Islet of Langerhans (tissue), 1 donor: ENCODE measurements around the gene TBC1D2.
"Not testable (repeated sequence)": the region's sequence is repeated elsewhere in the genome, so short reads cannot be mapped to it uniquely, and the experiment has no call there.

Experiments
- FAIRE-seq: peaks from one replicate; lab custom pipeline; 2011; peaks lifted over from hg19 to GRCh38; lab: Jason Lieb, UNC

The TBC1D2 gene

DNA sequence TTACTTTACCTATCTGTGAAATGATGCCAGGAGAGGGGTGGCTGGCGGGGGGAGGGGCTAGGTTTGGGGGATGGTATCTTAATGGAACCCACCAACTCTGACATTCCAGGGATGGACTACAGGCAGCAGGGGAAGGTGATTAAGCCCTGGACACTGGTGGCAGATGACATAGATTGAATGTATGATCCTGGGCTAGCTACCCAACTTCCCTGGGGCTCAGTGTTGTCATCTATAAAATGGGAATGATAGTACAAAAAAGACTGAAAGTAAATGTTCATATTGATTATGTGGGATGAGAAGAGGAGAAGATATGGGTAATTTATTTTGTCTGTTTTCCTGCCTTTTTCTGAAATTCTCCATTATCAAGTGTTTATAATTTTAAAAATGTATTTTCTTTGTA lies 69.2 kb downstream of the TBC1D2 start:
- FAIRE-seq = no peak

DNA sequence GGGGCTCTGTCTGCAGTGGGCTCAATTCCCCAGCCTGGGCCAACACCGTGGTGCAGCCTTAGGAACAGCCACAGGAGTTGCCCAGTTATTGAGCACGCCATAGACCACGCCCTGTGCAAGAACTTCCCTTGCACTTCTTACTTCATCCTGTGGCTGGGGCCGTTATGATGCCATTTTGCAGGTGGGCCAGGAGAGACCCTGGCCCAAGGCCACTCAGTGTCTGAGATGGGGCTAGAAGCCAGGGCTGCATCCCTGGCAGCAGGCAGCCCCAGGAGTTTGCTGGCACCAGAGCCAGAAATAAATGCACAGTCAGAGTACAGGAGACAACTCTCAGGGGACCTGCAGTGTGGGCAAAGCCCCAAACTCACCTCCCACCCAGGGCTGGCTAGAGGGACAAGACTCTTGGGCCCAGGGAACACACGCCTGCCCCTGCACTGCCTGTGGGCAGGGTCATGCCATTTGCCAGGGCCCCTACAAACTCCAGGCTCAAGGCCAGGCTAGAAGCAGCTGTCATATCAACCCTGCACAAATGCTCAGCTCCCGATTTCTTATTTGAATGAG lies 69.8 kb downstream of the TBC1D2 start:
- no peak for FAIRE-seq

DNA sequence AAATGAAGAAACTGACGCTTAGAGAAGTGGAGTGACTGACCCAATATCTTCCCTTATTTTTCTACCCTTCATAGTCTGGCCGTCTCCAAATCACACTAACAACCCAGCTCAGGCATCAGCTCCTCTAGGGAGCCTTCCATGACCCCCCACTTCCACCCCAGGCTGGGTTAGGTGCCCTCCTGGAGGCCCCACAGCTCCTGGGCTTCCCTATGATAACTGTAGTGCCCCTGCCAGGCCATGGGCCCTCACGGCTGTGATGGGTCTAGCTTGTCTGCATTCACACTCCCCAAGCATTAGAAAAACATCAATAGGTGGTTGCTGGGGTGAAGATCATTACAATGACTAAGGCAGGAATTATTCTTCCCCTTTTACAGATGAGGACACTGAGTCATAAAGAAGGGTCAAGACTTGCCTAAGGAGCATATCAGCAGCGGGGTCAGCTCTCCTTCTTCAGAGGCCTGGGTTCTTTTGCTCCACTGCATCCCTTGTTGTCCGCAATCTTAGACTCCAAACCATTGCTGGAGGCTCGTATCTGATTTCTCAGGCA lies 70.4 kb downstream of the TBC1D2 start:
- FAIRE-seq = no peak

DNA sequence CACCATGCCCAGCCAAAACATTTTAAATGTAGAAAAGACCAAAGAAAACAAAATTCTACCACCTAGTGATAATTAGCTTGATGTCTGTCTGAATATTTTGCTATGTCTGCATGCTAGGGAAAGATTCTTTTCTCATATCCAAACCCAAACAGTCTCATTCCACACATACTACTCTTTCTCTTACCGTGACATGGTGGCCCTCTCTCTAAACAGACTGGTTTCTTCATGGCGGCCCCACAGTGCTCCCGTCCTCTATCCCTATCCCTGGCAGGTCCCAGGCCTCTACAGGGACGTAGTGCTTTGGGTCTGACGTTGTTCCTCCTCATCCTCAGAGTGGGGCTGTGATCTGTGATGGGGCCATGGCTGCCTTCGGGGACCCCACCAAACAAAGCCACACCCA lies 71.1 kb downstream of the TBC1D2 start:
- FAIRE-seq = no peak

DNA sequence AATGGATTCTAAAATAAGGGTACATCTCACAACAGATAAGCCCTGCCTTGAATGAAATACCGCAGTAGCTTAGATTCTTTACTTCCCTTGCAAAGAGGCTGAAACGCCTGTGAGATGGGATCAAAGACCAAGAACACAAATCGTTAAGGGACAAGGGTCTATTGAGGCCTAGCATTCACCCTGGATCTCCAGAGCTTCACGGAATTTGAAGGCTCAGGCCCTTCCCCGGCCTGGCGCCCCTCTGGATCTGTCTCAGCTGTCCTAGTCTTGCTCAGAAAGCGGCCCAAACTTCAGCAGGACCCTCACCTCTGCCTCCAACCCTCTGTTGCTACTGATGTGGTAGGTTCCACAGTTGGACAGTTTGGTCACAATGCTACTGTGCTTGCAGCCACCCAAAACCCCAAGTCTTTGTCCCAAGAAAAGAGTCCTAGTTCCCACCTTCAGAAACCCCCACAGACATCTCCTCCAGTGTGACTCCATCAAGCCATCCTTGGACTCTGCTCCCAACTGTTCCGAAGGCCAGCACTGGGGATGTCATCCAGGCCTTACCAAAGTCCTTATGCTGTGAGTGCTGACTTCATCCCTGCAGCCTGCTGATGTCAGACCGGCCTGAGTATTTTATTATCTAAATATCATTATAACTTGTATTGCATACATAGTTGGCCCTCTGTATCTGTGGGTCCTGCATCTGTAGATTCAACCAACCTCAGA lies 72.4 kb downstream of the TBC1D2 start:
- no peak for FAIRE-seq

DNA sequence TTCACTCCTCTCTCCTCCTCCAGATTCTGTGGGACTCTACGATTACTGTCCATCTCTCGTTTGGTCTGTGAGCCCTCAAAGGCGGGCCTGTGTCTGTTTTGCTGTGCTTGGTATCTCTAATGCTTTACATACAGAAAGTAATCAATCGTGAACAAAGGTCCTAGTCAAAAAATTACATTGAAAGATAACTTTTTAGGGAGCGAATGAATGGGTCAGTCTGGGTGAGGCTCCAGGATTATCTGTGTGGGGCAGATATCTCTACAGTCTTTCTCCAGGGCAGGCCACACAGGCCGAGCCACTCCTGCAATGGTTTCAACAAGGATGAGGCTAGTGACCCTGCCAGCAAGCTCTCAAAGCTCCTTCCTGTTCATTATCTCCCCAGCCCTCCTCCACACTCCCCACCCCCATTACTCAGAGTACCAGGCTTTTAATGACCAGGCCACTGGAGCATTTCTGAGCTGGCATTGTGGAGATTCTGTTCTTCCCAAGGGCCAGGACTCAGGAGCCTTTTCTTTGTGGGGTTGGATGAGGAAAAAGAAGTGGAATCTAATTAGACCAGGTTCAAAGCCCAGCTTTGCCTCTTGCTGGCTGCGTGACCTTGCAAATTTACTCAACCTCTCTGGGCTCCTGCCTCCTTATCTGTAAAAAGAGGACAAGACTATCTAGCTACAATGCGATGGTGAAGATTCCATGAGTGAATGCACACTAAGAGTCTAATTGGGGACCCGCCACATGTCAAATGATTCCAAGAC lies 73.2 kb downstream of the TBC1D2 start:
- FAIRE-seq = no peak

DNA sequence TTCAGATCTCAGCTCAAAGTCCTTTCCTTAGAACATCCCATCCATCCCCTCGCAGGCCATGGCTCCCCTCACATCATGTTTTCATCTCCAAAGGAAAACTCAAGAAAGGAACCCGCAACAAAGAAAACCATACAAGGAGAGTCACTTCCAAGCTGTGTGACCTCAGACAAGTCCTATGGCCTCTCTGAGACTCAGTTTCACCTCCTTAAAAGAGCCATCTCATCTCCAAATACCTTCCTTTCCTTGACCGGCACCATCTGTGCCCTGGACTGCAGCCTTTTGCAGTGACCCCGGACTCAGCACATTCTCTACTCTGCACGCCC lies 73.7 kb downstream of the TBC1D2 start:
- no peak for FAIRE-seq

DNA sequence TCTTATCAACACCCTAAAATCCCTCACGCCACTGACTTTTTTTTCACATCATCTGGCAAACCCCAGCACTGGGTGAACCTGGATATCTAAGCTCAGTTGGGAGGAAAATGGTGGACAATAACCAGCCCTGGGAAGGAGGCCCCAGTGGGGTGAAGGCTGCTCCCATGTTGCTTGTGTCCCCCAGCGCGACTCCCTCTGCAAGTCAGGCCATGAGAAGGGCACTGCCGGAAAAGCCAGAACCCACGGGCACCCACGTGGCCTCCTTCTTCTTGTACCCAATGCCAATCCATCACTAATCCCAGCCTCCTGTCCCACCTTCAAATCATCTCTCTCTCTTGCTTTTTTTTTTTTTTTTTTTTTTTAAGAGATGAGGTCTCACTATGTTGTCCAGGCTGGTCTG lies 74.5 kb downstream of the TBC1D2 start:
- FAIRE-seq = no peak

DNA sequence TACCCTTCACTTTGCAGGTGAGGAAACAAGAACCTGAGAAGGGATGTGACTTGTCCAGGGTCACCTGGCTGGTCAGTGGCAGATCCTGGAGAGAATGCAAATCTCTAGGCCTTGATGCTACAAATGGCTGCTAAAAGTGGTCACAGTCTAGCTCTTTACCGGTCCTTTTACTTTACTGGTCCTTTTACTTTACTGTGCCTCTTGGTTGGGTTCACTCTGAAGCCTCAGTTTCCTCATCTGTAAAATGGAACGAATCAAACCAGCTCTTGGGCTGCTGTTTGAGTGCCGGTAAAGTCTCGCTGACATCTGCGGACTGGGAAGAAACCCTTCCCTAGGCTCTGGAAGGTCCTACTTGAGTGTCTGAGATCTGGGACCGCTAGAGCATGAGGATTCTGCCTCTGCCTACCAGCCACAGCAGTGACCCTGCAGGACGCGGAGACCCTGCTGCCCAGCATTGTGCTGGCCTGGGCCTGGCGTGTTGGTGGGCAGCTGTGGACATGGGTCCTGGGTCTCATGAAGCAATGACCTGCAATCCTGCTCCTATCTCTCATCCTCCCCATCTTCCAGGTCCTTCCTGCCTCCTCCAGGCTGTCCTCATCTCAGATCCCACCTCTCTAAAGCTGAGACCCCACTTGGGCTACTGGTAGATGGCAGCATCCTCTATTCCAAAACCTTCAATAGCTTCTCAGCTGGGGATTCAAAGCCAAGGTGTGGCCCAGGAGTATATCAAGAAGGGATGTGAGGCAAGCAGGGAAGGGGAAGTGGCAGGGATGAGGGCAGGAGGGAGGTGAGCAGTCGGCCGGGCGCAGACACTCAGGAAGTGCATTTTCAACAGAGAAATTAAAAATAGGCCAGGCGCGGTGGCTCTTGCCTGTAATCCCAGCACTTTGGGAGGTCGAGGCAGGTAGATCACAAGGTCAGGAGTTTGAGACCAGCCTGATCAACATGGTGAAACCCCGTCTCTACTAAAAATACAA lies 76.3 kb downstream of the TBC1D2 start:
- FAIRE-seq = no peak

DNA sequence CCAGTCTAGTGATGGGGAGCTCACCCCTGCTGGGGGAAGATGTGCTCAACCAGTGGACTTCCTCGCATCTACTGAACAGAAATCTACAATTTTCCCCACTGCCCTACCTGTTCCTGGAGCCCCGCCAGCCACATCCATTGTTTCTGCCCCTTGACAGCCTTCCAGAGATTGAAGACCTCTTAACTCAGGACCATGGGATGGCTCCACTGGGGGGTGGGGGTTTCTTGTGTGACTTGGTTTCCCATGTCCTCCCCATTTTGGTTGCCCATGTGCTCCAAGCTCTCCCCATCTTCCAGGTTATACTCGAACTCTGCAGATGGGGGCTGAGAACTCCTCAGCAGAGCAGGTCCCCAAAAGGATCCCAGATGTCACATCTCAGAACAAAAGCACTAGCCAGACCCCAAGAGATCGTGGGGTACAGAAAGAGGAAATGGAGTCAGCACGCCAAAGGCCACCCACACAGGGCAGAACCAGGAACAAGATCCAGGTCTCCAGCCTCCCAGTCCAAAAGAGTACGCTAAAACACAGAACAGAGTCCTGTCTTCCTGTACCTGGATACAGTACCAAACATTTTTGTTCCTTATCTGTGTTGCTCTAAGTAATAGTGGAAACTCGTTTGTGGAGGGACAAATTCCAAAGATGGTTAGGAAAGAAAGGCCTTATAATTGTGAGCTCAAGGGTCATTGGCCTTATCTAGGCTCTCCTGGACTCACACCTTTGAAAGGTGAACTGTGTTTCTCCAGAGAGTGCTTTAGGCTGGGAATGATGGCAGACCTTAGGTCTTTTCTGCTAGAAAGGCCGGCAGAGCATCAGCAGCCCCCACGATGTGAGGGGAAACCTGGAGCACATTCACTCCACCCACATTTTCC lies 78.8 kb downstream of the TBC1D2 start:
- no peak for FAIRE-seq

DNA sequence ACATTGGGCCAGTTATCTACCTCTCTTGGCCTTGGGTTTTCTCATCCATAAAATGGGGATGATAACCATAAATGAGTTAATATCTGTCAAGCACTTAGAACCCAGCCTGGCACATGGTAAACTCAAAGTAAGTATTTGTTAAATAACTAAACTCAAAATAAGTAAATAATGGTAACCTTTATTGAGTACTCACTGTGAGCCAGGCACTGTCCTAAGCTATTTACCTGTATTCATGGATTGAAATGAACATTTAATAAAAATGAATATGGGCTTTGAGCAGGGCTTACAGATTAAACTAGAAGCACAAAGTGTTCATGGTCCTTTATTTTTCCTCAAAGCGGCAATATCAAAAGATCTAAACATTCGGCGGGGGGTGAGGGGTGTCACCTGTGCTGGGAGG lies 79.7 kb downstream of the TBC1D2 start:
- no peak for FAIRE-seq

DNA sequence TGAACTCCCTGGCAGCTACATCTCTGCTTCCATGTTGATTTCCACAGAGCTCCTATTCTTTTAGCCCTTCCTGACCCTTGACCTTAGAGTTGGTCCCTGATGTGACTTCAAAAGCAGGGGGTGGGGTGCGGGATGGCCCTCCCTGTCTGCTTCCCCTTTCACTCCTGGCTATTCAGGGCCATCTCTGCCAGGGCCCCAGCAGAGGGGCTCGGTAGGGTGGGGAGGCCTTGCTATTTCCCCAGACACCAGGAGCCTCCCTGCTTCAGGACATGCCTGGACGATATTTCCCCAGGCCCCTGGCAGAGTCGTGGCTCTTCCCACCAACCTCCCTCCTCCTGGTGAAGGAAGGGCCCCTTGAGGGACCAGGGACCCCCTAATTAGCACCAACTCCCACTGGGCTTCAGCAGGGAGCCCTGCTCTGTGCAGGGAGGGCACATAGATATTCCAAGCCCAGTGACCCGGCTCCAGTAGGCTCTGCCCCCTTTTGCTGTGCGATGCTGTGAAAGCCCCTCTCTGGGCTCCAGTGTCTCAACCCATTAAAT lies 80.3 kb downstream of the TBC1D2 start:
- FAIRE-seq = no peak

DNA sequence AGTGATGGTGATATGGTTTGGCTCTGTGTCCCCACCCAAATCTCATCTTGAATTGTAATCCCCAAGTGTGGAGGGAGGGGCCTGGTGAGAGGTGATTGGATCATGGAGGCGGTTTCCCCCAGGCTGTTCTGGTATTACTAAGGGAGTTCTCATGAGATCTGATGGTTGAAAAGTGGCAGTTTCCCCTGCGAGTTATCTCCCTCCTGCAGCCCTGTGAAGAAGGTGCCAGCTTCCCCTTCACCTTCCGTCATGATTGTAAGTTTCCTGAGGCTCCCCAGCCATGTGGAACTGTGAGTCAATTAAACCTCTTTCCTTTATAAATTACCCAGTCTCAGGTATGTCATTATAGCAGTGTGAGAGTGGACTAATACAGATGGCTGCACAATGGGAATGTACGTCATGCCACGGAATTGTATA lies 80.9 kb downstream of the TBC1D2 start:
- not testable (repeated sequence) for FAIRE-seq

DNA sequence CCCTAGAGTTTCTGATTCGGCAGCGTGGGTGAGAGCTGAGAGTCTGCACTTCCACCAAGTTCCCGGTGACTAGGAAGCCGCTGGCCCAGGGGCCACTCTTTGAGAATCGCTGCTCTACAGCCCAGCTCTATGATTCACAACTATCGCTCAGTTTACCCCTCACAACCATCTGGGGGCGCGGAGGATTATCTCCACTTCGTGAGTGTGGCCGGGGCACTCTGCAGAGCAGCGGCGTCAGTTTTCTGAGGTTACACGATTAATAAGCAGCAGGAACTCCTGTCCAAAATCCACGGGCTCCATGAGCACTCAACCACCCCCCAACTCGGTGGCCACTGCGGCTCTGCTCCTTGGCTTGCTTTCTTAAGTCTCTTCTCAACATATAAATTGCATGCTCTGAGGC lies 82.3 kb downstream of the TBC1D2 start:
- no peak for FAIRE-seq

DNA sequence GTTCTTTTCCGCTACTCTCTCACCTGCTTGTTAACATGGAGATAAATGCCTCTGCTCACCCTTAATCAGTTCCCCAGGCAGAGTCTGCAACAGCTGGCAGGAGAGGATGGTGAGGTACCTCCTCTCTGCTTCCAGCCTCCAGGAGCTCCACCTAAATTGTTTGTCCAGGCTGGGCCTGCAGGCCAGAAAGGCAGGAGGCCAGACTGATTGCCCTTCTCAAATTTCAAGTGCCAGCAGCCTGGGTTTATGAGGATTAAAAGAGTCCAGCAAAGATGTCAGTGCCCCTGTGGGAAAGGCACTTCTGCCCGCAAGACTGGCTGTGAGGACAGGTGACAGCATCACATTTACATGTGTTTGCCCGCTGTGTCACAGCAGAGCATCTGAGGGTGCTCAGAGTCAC lies 82.8 kb downstream of the TBC1D2 start:
- FAIRE-seq = no peak

DNA sequence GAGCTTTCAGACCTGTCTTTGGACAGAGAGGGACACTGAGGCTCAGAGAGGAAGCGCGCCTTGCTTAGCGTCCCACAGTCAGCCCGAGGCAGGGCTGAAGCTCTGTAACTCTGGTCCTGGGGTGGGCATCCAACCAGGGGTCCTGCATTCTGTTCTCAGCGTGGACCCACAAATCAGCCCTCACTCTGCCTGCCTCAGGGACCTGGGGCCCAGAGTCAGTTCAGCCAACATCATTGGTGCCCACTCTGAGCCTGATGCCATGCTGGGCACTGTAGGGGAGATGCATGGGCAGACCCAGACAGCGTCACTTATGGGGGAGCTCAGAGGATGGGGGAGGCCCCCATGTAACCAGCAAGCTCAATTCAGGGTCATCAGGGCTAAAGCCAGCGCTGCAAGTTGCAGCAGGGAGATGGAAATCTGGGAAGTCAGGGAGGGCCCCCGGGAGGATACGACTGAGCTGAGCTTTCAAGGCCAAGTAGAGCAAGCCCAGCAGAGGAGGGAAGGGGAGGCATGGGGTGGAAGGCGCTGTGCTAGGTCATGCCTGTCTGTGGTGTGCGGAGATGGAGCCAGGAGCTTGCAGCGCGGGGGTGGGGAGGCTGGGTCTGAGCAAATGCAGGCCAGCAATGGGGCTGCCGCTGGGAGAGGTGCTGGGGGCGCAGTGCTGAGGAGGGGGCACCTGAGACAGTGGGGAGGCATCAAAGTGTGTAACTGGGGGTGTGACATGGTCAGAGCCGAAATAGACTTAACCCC lies 84.1 kb downstream of the TBC1D2 start:
- no peak for FAIRE-seq

DNA sequence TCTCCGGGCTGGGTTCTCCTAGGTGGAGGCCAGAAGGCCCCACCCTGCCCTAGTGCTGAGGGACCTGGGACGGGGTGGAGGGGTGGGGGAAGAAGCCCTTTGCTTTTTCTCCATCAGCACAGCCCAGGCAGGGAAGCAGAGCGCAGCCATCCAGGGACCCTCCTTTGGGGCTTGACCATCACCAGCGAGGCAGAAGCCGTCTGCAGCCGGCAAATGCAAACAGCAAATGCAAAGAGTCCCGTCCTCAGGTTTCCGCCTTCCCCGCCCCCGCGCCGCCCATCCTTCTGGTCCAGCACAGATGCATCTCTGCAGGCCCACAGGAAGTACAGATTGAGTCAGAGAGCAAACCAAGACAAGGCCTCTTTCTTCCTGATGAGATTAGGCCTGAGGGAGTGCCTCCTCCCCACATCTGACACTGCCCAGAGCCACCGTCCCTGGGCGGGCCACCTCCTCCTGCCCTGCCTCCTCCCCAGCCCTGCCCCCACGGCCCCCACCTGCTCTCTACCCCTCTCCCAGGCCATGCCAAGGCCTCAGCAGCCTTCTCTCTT lies 86.4 kb downstream of the TBC1D2 start:
- FAIRE-seq = no peak

DNA sequence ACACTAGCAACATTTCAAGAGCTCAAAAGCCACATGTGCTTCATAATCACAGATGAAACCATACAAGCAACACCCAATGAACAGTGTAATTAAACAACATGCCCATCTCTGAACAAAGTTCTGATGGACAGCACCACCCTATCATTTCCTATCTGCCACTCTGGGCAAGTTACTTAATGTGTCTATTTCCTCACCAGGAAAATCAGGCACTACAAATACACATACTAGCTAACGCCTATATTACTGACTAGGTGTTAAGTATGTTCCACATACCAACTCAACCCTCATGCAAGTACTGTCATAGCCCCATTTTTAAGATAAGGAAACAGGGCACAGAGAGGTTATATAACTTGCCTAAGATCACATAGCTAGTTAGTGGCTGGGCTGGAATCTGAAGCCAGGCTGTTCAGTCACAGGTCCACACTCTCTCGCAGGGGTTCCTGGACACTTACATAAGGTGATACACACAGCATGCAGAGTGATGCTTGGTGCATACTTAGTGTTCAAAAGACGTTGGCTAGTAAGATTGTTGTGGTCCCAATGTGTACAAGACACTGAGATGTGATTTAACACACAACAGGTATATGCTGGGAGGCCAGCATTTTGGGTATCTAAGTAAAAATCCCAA lies 87.2 kb downstream of the TBC1D2 start:
- FAIRE-seq = no peak

DNA sequence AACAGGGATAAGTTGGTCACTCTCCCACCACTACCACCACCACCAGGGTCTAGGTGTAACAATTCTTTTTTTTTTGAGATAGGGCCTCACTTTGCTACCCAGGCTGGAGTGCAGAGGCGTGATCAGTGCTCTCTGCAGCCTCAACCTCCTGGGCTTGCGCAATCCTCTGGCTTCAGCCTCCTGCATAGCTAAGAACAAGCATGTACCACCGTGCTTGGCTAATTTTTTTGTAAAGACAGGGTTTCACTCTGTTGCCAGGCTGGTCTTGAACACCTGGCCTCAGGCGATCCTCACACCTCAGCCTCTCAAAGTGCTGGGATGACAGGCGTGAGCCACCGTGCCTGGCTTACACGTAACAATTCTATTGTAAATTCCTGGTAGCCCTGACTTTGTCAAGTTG lies 90.5 kb downstream of the TBC1D2 start:
- FAIRE-seq = no peak

DNA sequence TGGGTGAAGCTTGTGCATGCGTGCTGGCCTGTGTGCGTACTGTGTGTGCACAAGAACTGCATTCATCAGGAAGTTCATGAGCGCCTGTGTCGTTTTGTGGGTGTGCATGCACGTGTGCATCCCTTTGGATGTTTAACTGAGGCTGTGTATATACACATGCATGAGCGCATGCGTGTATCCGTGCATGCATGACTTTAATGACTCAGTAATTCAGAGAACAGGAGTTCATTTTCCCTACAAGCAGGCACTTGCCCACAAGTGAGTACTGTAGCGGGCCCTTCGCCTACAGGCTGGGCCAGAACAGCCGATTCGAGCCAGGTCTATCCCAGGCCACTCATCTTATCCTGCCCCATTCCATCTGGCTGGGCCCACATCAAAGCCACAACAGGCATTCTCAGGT lies 92.8 kb downstream of the TBC1D2 start:
- no peak for FAIRE-seq
